ENCODE results near the gene ARSB.

Gene ARSB

DNA sequence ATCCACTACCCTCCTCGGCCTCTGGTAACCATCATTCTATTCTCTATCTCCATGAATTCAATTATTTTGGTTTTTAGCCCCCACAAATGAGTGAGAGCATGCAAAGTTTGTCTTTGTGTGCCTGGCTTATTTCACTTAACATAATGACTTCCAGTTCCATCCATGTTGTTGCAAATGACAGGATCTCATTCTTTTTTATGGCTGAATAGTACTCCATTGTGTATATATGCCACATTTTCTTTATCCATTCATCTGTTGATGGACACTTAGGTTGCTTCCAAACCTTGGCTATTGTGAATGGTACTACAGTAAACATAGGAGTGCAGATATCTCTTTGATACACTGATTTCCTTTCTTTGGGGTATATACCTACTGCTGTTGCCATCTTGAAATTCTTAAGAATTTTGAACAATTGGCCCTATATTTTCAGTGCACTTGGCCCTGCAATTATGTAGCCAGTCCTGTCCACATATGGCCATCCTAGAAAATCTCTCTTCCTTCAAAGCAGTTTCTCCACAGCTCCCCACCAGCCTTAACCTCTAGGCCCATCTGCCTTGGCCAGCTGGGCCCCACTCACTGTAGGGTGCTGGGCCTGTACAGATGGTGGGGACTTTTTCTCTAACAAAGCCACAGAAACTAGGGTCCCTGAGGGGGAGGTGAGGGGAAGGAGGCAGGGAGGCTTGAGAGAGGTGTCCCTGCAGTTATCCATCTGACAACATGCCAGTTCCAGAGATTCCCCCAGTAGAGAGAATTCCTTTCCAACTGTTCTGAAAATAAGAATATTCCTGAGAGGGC lies 254.6 kb downstream of the ARSB start:
- FAIRE-seq: no peak
- DNase-seq (ENCODE audit: low spot score): no peak

GRCh38 chr5:78727786-78728761 lies 257.0 kb downstream of the ARSB start:
- FAIRE-seq (no peak), DNase-seq (ENCODE audit: low spot score) (no peak)

Measured in urothelium cell line (cell line).